ENCODE measurements around the gene YJEFN3.

The YJEFN3 gene

DNA sequence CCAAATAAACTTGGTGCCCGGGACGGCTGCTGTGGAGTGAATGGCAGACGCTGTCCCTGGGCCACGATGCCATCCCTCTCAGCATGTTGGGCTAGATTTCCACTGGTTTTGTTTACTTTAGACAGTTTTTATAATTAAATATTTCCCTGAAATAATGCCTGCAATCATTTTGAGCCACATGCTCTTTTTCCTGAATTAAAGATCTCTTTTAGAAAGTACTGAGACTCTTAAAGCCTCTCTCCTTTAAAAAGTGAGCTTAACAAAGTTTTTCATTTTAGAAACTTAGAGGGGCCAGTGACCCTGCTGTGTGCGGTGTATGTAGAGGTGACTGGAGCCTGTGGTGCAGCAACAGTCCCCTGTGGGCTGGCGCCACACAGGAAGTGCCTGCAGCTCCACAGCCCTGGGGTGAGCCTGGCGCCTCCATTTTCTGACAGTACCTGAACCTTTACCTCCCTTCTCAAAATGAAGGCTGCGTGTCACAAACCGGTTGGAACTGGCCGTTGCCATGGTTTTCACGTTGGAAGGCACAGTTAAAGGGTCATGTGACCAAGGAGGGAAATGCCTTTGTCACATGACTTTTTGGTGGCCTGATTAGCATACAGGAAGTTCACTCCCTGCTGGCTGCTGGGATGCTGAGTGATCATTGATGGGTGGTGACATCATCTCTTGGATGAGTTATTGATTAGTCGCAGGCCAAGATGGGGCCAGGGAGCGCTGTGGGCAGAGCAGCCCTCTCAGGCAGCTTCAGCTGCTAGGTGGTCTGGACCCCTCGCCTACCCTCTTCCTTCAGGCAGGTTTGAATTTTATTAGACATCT, 39.6 kb upstream of the YJEFN3 start:
- Histone ChIP-seq H3K36me3 (ENCODE audit: control insufficient read depth, insufficient read depth, low read length) (peaks cover 31% of the 10 kb centered on the region), H3K27ac (ENCODE audit: low read depth, low read length) (peak overlapping the region; percentile 81), H3K4me1 (ENCODE audit: control insufficient read depth, insufficient read depth, low read length) (peaks cover 52% of the 10 kb centered on the region), H3K27me3 (ENCODE audit: control insufficient read depth, insufficient read depth, low read length) (no peaks in the 10 kb centered on the region), H3K9ac (ENCODE audit: low read length) (peak overlapping the region; percentile 67), H3K9me3 (ENCODE audit: control insufficient read depth, insufficient read depth, low read depth, low read length) (no peaks in the 10 kb centered on the region), H3K4me3 (ENCODE audit: low read depth, low read length) (peak overlapping the region; percentile 4; the same call in 1 of the 2 replicates)

DNA sequence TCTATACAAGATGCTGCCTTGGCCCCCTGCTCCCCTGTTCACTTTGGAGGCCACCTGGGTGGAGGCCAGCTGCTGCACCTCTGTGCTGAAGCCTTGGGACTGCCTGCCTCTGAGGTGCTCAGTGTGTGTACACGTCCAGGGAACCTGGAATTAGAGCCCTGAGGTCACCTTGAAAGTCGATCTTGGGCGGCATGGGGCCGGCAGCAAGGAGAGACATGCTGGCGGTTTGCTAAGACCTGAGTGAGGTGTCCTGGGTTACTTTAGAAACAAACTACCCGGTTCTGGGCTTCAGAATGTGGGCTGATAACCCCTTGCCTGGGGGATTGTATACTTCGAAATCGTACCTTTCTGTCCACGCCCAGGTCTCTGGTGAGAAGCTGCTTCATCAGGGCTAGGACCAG, 38.9 kb upstream of the YJEFN3 start:
- H3K9me3 ChIP-seq (ENCODE audit: control insufficient read depth, insufficient read depth, low read depth, low read length) = no peaks in the 10 kb centered on the region
- H3K36me3 ChIP-seq (ENCODE audit: control insufficient read depth, insufficient read depth, low read length) = peaks cover 38% of the 10 kb centered on the region
- H3K4me1 ChIP-seq (ENCODE audit: control insufficient read depth, insufficient read depth, low read length) = peaks cover 50% of the 10 kb centered on the region
- peak overlapping the region; percentile 1; the same call in 1 of the 2 replicates for H3K4me3 ChIP-seq (ENCODE audit: low read depth, low read length)
- H3K27ac ChIP-seq (ENCODE audit: low read depth, low read length) = peak overlapping the region; percentile 81
- peak overlapping the region; percentile 67 for H3K9ac ChIP-seq (ENCODE audit: low read length)
- H3K27me3 ChIP-seq (ENCODE audit: control insufficient read depth, insufficient read depth, low read length) = no peaks in the 10 kb centered on the region

DNA sequence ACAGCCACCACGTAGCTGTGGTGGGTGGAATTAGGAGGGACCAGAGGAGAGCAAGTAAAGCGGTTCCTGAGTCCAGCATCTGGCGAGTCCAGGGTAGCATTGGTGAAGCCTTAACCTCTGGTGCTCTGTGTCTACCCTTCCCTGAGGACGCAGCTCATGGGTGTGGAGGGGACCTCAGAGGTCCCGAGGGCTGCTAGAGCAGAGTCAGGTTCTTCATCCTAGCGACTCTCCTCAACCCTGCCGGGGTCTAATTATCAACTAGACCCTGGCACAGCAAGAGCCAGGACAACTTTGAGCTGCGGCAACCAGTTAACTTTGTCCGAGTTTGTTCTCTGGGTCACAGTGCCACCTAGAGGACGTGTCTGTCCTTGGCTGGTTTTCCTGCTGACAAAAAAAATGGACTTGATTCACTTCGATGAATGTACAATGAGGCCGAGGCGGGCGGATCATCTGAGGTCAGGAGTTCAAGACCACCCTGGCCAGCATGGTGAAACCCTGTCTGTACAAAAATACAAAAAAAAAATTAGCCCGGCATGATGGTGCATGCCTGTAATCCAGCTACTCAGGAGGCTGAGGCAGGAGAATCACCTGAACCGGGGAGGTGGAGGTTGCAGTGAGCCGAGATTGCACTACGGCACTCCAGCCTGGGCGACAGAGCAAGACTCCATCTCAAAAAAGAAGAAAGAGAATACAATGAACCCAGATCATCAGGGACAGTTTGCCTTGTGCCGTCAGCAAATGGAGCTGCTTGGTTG, 38.3 kb upstream of the YJEFN3 start:
- Histone ChIP-seq H3K9me3 (ENCODE audit: control insufficient read depth, insufficient read depth, low read depth, low read length) (no peaks in the 10 kb centered on the region), H3K9ac (ENCODE audit: low read length) (peak overlapping the region; percentile 67), H3K4me3 (ENCODE audit: low read depth, low read length) (peak overlapping the region; percentile 1; the same call in 1 of the 2 replicates), H3K27me3 (ENCODE audit: control insufficient read depth, insufficient read depth, low read length) (no peaks in the 10 kb centered on the region), H3K4me1 (ENCODE audit: control insufficient read depth, insufficient read depth, low read length) (peaks cover 44% of the 10 kb centered on the region), H3K36me3 (ENCODE audit: control insufficient read depth, insufficient read depth, low read length) (peaks cover 41% of the 10 kb centered on the region), H3K27ac (ENCODE audit: low read depth, low read length) (peak overlapping the region; percentile 81; the same call in 1 of the 2 replicates)

DNA sequence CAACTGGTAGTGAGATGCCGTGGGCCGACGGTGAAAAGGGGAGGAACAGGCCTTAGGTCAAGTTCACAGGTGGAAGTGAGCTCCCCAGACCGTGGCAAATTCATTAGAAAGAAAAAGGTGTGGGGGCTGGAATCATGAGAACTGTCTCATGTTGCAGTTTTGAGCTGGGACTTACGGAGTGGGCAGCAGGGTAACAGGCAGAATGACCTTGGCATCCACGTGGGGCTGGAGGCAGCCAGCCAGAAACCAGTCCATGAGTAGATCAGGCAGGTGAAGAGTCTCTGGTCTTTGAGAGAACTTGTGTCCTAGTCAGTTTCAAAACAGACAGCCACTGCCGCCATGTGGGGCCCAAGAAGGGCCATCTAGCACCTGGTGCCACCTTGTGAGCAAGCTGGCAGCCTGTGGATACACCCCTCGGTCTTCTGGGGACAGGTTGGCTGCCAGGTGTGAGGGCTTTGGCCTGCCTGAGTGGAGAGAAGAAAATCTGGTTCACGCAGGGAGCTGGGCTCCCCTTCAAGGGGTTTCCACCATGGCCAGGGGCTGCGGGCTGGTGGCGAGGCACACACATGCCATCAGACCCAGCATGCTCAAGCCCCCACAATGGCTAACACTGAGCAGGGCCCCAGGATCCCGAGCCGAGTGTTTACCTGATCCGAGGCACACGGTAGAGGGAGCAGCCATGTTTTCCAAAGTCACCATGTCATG, 37.2 kb upstream of the YJEFN3 start:
- no peak overlapping the region for H3K4me3 ChIP-seq (ENCODE audit: low read depth, low read length)
- H3K27ac ChIP-seq (ENCODE audit: low read depth, low read length) = no peak overlapping the region
- H3K27me3 ChIP-seq (ENCODE audit: control insufficient read depth, insufficient read depth, low read length) = no peaks in the 10 kb centered on the region
- H3K36me3 ChIP-seq (ENCODE audit: control insufficient read depth, insufficient read depth, low read length) = peaks cover 52% of the 10 kb centered on the region
- H3K9ac ChIP-seq (ENCODE audit: low read length) = no peak overlapping the region
- H3K4me1 ChIP-seq (ENCODE audit: control insufficient read depth, insufficient read depth, low read length) = peaks cover 34% of the 10 kb centered on the region
- H3K9me3 ChIP-seq (ENCODE audit: control insufficient read depth, insufficient read depth, low read depth, low read length) = no peaks in the 10 kb centered on the region

DNA sequence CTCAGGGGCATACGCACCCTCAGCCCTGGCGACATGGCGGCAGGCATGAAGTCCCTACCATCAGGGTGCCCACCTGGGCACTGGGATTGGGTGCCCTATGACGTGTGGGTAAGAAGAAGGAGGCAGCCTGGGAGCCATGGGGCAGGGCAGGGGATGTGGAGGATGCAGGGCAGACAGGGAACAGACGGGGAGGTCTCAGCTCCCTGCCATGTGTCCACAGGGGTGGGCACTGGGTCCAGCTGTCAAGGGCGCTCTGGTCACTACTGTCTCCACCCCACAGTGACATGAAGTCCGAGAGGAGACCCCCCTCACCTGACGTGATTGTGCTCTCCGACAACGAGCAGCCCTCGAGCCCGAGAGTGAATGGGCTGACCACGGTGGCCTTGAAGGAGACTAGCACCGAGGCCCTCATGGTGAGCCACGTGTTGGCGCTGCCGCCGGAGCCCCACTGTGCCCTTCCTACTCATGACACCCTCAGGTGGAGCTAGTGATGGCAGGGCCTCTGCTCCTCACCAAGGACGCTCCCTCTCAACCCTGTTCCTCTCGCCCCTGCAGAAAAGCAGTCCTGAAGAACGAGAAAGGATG, 36.6 kb upstream of the YJEFN3 start:
- Histone ChIP-seq H3K27ac (ENCODE audit: low read depth, low read length) (no peak overlapping the region), H3K4me1 (ENCODE audit: control insufficient read depth, insufficient read depth, low read length) (peaks cover 27% of the 10 kb centered on the region), H3K4me3 (ENCODE audit: low read depth, low read length) (no peak overlapping the region), H3K27me3 (ENCODE audit: control insufficient read depth, insufficient read depth, low read length) (no peaks in the 10 kb centered on the region), H3K9me3 (ENCODE audit: control insufficient read depth, insufficient read depth, low read depth, low read length) (no peaks in the 10 kb centered on the region), H3K9ac (ENCODE audit: low read length) (no peak overlapping the region), H3K36me3 (ENCODE audit: control insufficient read depth, insufficient read depth, low read length) (peaks cover 59% of the 10 kb centered on the region)

DNA sequence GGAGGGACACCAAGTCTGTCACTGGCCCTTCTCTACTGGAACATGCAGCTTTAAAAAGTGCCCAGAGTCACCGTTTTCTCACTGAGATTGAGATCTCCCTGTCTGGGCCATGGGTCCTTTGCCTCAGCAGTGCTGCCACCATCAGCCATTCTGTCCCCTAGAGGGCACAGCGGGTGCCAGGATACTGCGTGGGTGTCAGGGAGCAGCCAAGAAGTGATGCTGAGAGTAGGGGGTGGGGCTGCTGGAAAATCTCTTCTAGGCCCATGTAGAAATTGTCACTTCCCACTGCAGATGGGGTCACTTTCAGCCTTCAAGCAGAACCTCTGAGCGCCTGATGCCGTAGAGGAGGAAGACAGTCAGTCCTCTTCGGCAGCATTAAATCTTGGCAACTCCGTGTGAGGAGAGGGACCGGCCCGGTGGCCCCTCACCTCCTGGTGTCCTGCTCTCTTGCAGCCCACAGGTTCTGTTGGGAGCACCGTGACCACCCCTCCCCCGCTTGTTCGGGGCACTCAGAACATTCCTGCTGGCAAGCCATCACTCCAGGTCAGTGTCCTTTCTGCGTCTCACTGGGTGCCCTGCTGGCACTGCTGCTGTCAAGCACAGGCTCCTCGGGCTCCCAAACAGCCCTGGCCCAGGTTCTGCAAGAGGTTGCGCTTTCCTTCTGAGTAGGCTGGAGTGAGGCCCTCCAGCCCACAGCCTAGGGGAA, 34.7 kb upstream of the YJEFN3 start:
- peak overlapping the region; percentile 20 for H3K9ac ChIP-seq (ENCODE audit: low read length)
- peaks cover 78% of the 10 kb centered on the region for H3K36me3 ChIP-seq (ENCODE audit: control insufficient read depth, insufficient read depth, low read length)
- no peak overlapping the region for H3K27ac ChIP-seq (ENCODE audit: low read depth, low read length)

DNA sequence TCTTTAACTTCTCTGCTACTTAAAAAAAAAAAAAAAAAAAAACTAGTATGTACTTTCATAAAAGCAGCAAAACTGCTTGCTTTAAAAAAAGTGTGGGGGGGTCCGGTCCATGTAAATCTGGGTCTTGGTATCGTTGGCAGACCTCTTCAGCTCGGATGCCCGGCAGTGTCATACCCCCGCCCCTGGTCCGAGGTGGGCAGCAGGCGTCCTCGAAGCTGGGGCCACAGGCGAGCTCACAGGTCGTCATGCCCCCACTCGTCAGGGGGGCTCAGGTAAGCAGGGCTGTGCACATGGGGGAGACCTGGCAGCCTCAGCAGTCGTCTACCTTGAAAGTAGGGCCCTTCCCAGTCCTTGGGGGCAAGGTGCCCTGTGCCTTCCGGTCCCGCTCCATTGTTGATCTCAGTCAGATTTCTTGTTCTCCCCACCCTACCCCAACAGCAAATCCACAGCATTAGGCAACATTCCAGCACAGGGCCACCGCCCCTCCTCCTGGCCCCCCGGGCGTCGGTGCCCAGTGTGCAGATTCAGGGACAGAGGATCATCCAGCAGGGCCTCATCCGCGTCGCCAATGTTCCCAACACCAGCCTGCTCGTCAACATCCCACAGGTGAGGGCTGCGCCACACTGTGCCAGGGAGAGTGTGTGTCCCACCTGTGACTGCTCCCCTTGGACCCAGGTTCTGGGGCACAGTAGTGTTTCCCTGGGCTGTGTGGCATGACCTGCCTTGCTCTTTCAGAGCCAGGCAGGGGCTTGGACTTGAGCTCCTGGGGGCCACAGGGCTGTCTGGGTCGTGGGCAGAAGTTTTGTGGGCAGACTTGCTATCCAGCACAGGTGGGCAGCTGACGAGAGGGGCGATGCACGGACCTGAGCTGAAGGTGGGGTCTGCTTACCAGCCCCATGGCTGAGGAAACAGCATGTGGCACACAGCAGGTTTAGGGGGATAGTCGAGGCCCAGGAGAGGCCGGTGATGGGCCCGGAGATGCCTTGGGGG, 32.8 kb upstream of the YJEFN3 start:
- Histone ChIP-seq H3K36me3 (ENCODE audit: control insufficient read depth, insufficient read depth, low read length) (peaks cover 94% of the 10 kb centered on the region), H3K9ac (ENCODE audit: low read length) (no peak overlapping the region), H3K27ac (ENCODE audit: low read depth, low read length) (no peak overlapping the region), H3K4me3 (ENCODE audit: low read depth, low read length) (no peak overlapping the region), H3K4me1 (ENCODE audit: control insufficient read depth, insufficient read depth, low read length) (no peaks in the 10 kb centered on the region), H3K27me3 (ENCODE audit: control insufficient read depth, insufficient read depth, low read length) (no peaks in the 10 kb centered on the region), H3K9me3 (ENCODE audit: control insufficient read depth, insufficient read depth, low read depth, low read length) (no peaks in the 10 kb centered on the region)

More for the DNA sequence above, 34.7 kb upstream of the YJEFN3 start:
- no peaks in the 10 kb centered on the region for H3K27me3 ChIP-seq (ENCODE audit: control insufficient read depth, insufficient read depth, low read length)
- no peak overlapping the region for H3K4me3 ChIP-seq (ENCODE audit: low read depth, low read length)
- peaks cover 11% of the 10 kb centered on the region for H3K4me1 ChIP-seq (ENCODE audit: control insufficient read depth, insufficient read depth, low read length)
- H3K9me3 ChIP-seq (ENCODE audit: control insufficient read depth, insufficient read depth, low read depth, low read length) = no peaks in the 10 kb centered on the region

DNA sequence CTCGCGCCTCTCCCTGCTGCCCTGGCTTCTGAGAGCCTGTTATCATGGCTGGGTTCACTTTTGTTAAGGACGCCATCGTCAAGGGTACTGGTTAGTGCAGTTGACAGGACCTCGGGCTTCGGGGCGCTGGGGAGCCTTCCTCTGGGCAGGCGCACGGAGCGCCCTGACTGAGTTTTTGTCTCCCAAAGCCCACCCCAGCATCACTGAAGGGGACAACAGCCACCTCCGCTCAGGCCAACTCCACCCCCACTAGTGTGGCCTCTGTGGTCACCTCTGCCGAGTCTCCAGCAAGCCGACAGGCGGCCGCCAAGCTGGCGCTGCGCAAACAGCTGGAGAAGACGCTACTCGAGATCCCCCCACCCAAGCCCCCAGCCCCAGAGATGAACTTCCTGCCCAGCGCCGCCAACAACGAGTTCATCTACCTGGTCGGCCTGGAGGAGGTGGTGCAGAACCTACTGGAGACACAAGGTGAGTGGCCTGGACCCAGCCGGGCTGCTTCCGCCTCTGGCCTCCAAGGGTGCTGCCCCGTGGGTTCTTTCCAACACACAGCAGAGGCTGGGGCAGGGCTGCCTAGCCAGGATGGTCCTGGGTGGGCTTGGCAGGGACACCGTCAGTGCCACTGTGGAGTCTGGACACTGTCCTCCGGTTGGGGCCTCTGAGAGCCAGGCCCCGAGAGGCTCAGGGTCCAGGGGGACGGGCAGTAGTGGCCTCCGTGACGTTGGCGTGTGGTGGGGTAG, 30.3 kb upstream of the YJEFN3 start:
- peaks cover 96% of the 10 kb centered on the region for H3K36me3 ChIP-seq (ENCODE audit: control insufficient read depth, insufficient read depth, low read length)
- no peaks in the 10 kb centered on the region for H3K27me3 ChIP-seq (ENCODE audit: control insufficient read depth, insufficient read depth, low read length)
- H3K4me1 ChIP-seq (ENCODE audit: control insufficient read depth, insufficient read depth, low read length) = no peaks in the 10 kb centered on the region

DNA sequence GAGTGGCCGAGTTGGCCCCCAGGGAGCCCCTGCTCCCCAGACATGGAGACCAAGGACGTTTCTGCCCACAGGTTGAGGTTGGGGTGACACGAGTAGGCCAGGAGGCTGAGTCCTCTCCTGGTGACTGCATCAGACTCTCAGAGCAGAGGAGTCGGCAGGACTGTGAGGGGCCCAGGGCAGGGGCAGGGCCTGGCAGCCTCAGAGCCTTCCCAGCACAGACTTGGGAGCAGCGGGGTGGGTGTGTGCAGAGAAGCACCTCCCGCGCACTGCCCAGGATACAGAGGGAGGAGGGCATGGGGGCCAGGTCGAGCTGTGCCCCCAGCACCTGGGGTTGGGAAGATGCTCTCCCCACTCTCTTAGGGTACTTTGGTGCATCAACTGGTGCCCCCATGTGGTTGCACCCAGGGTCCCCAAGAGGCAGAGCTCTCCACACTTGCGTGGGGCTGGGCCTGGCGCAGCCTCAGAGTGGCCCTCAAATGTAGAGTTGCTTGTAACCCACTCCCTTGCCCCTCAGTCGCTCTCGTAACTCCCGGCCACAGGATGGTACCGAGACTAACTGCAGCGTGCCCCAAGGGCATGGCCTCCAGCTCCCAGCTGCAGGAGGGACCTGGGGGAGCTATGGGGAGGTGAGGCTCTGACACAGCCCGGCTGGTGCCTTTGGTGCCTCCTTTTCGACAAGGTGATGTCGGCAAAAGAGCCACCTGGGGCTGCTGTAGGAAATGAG, 29.3 kb upstream of the YJEFN3 start:
- no peaks in the 10 kb centered on the region for H3K27me3 ChIP-seq (ENCODE audit: control insufficient read depth, insufficient read depth, low read length)
- no peak overlapping the region for H3K9ac ChIP-seq (ENCODE audit: low read length)
- H3K4me1 ChIP-seq (ENCODE audit: control insufficient read depth, insufficient read depth, low read length) = no peaks in the 10 kb centered on the region
- H3K27ac ChIP-seq (ENCODE audit: low read depth, low read length) = no peak overlapping the region
- H3K4me3 ChIP-seq (ENCODE audit: low read depth, low read length) = no peak overlapping the region
- no peaks in the 10 kb centered on the region for H3K9me3 ChIP-seq (ENCODE audit: control insufficient read depth, insufficient read depth, low read depth, low read length)
- peaks cover 97% of the 10 kb centered on the region for H3K36me3 ChIP-seq (ENCODE audit: control insufficient read depth, insufficient read depth, low read length)

More for the DNA sequence above, 30.3 kb upstream of the YJEFN3 start:
- H3K9me3 ChIP-seq (ENCODE audit: control insufficient read depth, insufficient read depth, low read depth, low read length) = no peaks in the 10 kb centered on the region
- no peak overlapping the region for H3K9ac ChIP-seq (ENCODE audit: low read length)
- no peak overlapping the region for H3K27ac ChIP-seq (ENCODE audit: low read depth, low read length)
- H3K4me3 ChIP-seq (ENCODE audit: low read depth, low read length) = no peak overlapping the region
